22Rv1 (cell line): ENCODE results near the gene IQGAP2.

Experiments used
- CTCF ChIP-seq: fragments of 450-650 bp; IDR thresholded peaks from 2 replicates; pipeline ENCODE4 v1.5.1; 2017; ENCODE audit warnings: mild to moderate bottlenecking
- ZFX ChIP-seq: fragments of 450-650 bp; IDR thresholded peaks from 2 replicates; pipeline ENCODE4 v1.6.1; 2017; ENCODE audit warnings: antibody characterized with exemption, borderline replicate concordance

DNA sequence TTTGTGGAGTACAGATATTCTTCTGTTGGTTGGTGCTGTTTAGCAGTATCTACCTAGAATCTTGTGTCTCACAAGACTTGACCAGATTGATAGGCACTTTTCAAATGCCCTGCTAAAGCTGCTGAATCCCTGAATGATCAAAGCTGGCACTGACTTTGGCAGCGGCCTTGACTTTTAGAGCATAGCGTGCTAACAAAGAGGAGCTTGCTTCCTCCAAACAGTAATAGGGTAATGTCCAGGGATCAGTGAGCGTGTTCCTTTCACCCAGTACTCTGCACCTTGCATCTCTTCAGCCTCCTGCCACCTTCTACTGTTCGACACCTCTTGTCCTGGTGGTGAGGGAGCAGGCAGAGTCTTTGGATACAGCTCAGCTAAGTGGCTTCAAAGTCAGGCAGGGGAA lies 100.8 kb downstream of the IQGAP2 start:
- no peak for TF ChIP-seq CTCF
- no peak for TF ChIP-seq ZFX
